Colonic mucosa (tissue), 4 donors: Measurements from ENCODE around the gene SPEM1. TPM values are rescaled to one million over a fixed set of nuclear protein-coding genes. Genes with fewer than 3 reads are reported as not detected.

Experiments
- DNase-seq: peaks from one replicate; pipeline ENCODE4 v3.0.0-alpha.2; 2020
- H3K27ac ChIP-seq: fragments of 200-600 bp; one replicate; pipeline ENCODE4 v1.8.0; 2021
- H3K27me3 ChIP-seq: fragments of 200-600 bp; one replicate; pipeline ENCODE4 v1.8.0; 2021
- H3K36me3 ChIP-seq: fragments of 200-600 bp; one replicate; pipeline ENCODE4 v1.8.0; 2021
- H3K4me1 ChIP-seq: fragments of 200-600 bp; one replicate; pipeline ENCODE4 v1.8.0; 2021; ENCODE audit warnings: mild to moderate bottlenecking
- H3K4me3 ChIP-seq: fragments of 200-600 bp; one replicate; pipeline ENCODE4 v1.8.0; 2021
- H3K9ac ChIP-seq, 2 donors: one replicate each; pipeline ENCODE4 v1.7.0; 2013; ENCODE audit warnings: control low read depth in 2 of 2, low read depth in 2 of 2, low read length in 2 of 2
- H3K9me3 ChIP-seq: fragments of 200-600 bp; one replicate; pipeline ENCODE4 v1.8.0; 2021
- intact Hi-C: fragments of 100-400 bp; cut with DNase I; formaldehyde crosslinking; loops from one replicate; pipeline ENCODE4 v1.14.1; 2022
- total RNA-seq, 2 donors: library from RNA; stranded (reverse); fragmentation: NEBNext Ultra II Directional in 1 of 2; extraction: Animal tissue kit (Norgen Biotek cat#: 25700) in 1 of 2; gene quantifications; one replicate each; pipeline ENCODE4 v1.2.1, GENCODE V29; 2021
- TF ChIP-seq, protein P1 (sequence below): fragments of 200-600 bp; IDR thresholded peaks from one replicate; pipeline ENCODE4 v1.8.0; 2022; ENCODE audit warnings: antibody characterized with exemption, mild to moderate bottlenecking
- donor health status: healthy.
- donor health status: DM: no; HTN: no; CAD: no.
- donor health status: DM: no; HTN: no; CAD: no.

Gene SPEM1
- total RNA-seq, 2 donors from 2014 or later = not detected

DNA sequence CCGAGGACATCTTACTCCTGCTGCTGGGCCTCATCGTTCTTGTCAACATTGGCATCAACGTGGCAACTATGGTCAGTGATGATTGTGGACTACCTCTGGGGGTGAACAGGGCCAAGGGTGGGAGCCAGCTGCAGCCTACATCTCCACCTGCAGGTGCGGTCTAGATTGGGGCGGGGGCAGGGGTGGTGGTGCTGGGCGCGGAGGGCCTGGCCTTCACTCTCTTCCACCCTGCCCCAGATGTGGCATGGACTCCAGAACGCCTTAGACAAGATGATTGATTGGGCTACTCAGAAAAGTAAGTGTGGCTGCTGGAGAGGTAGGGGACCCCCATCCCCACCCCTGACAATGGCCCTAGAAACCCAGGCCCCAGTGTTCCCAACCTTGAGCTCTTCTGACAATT lies 5.6 kb downstream of the SPEM1 start:
- no peak for DNase-seq
- Histone ChIP-seq H3K9me3 (no peaks in the 10 kb centered on the region), H3K27me3 (no peaks in the 10 kb centered on the region), H3K4me3 (no peak overlapping the region), H3K36me3 (no peaks in the 10 kb centered on the region), H3K27ac (no peak overlapping the region), H3K4me1 (no peaks in the 10 kb centered on the region), H3K9ac (no peak overlapping the region)
- intact Hi-C loops = no loop called here
- TF ChIP-seq, protein P1, sequence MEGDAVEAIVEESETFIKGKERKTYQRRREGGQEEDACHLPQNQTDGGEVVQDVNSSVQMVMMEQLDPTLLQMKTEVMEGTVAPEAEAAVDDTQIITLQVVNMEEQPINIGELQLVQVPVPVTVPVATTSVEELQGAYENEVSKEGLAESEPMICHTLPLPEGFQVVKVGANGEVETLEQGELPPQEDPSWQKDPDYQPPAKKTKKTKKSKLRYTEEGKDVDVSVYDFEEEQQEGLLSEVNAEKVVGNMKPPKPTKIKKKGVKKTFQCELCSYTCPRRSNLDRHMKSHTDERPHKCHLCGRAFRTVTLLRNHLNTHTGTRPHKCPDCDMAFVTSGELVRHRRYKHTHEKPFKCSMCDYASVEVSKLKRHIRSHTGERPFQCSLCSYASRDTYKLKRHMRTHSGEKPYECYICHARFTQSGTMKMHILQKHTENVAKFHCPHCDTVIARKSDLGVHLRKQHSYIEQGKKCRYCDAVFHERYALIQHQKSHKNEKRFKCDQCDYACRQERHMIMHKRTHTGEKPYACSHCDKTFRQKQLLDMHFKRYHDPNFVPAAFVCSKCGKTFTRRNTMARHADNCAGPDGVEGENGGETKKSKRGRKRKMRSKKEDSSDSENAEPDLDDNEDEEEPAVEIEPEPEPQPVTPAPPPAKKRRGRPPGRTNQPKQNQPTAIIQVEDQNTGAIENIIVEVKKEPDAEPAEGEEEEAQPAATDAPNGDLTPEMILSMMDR = no peak

- no peaks in the 10 kb centered on the region for H3K9me3 ChIP-seq
- H3K27me3 ChIP-seq = no peaks in the 10 kb centered on the region
- no peaks in the 10 kb centered on the region for H3K36me3 ChIP-seq
- intact Hi-C loops = no loop called here
- H3K27ac ChIP-seq = no peak overlapping the region
- no peak overlapping the region for H3K4me3 ChIP-seq
- no peak for DNase-seq
- TF ChIP-seq, protein P1 = no peak
- no peaks in the 10 kb centered on the region for H3K4me1 ChIP-seq
- H3K9ac ChIP-seq = no peak overlapping the region
Measured at GRCh38 chr17:7426203-7426863, 6.2 kb downstream of the SPEM1 start.

GRCh38 chr17:7426896-7427489 lies 6.9 kb downstream of the SPEM1 start:
- no peak overlapping the region for H3K27ac ChIP-seq
- no peak for DNase-seq
- TF ChIP-seq, protein P1 = no peak
- H3K9ac ChIP-seq = no peak overlapping the region
- H3K27me3 ChIP-seq = no peaks in the 10 kb centered on the region
- H3K36me3 ChIP-seq = no peaks in the 10 kb centered on the region
- H3K4me3 ChIP-seq = no peak overlapping the region
- H3K4me1 ChIP-seq = no peaks in the 10 kb centered on the region
- no peaks in the 10 kb centered on the region for H3K9me3 ChIP-seq
- intact Hi-C loops = no loop called here

GRCh38 chr17:7427549-7427948 lies 7.4 kb downstream of the SPEM1 start:
- no peaks in the 10 kb centered on the region for H3K4me1 ChIP-seq
- intact Hi-C loops = no loop called here
- H3K27me3 ChIP-seq = no peaks in the 10 kb centered on the region
- no peak overlapping the region for H3K4me3 ChIP-seq
- H3K36me3 ChIP-seq = no peaks in the 10 kb centered on the region
- no peaks in the 10 kb centered on the region for H3K9me3 ChIP-seq
- no peak overlapping the region for H3K9ac ChIP-seq
- TF ChIP-seq, protein P1 = no peak
- H3K27ac ChIP-seq = no peak overlapping the region
- no peak for DNase-seq

GRCh38 chr17:7428557-7428956 lies 8.4 kb downstream of the SPEM1 start, which contains the start of gene SPEM3:
SPEM3 (plus strand) TSS chr17:7428857; CDS start chr17:7428903, 46 bp downstream.
- TF ChIP-seq, protein P1 = no peak
- Histone ChIP-seq H3K27ac (no peak within 1 kb of the TSS), H3K27me3 (no peaks in the 10 kb centered on the region)

More at GRCh38 chr17:7428557-7428956, 8.4 kb downstream of the SPEM1 start, which contains the start of gene SPEM3:
- no peak for DNase-seq
- Histone ChIP-seq H3K4me3 (no peak within 1 kb of the TSS), H3K9ac (no peak within 1 kb of the TSS), H3K9me3 (no peaks in the 10 kb centered on the region), H3K36me3 (no peaks in the 10 kb centered on the region), H3K4me1 (no peaks in the 10 kb centered on the region)
- intact Hi-C loops = no loop called here
